ENCODE measurements around the gene RRP8.

GRCh38 chr11:6650980-6651379 is 47.6 kb upstream of the RRP8 start:
- TF ChIP-seq CTCF (IDR thresholded peaks at IDR 0.05 in 8 of 11, conservative IDR thresholded peaks at IDR 0.05 in 3 of 11) (no peak), POLR2A (IDR thresholded peaks at IDR 0.05) (no peak), POLR2AphosphoS5 (IDR thresholded peaks at IDR 0.05) (no peak)
